NCI-H2029 (cell line): ENCODE measurements around the gene ACOXL.

Experiments
- DNase-seq: peaks from one replicate; lab custom pipeline; 2025; lab: John Stamatoyannopoulos, UW

The ACOXL gene

GRCh38 chr2:110794951-110795350 is 62.6 kb downstream of the ACOXL start:
- DNase-seq, result no peak

GRCh38 chr2:110796716-110797301 is 64.4 kb downstream of the ACOXL start:
- no peak for DNase-seq

DNA sequence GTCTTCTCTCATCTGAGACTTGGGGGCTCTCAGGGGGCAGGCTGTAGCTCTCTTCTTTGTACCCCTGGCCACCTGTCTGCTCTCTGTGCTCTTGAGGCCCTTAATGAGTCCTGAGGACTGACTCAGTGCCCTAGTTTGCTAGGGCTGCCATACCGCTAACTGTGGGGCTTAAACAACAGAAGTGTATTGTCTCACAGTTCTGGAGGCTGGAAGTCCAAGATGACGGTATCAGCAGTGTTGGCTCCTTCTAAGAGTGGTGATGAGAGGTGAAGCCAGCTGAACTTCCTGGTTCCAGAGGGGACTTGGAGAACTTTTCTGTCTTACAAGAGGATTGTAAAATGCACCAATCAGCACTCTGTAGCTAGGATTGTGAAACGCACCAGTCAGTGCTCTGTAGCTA is 67.0 kb downstream of the ACOXL start:
- no peak for DNase-seq

DNA sequence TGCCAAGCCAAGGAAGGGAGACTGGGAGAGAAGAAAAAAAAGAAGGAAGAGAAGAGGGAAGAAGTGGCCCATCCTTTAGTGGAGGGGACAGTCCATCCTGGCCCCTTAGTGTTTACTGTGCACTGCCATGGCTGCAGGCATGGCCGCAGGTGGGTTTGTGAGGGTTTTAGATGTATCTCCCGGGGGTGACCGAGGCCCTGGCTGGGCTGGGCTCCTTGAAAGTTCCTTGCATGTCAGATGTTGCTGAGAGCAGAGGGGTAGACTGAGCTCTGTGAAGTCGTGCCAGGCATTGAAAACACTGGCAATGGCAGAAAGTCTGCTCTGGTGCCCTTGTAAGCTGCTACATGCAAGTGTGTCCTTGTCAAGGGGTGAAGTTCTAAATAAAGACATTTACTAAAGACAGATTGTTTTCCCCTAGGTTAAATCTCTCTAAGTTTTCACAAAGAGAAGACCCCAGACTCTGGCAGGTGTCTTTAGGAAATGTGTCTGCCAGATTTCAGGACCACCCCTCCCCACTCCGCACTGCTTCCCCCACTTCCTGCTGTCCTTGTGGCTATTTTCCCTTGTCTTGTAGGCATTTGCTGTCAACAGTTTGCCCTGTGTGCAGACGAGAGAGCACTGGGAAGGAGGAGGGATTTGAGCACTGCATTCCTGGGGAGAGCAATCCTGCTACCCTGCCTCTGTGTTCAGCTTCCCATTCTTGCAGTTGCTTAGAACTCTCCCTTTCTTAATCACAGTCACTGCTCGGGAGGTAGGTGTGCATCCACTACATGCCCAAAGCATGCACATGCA is 68.4 kb downstream of the ACOXL start:
- DNase-seq, result no peak

DNA sequence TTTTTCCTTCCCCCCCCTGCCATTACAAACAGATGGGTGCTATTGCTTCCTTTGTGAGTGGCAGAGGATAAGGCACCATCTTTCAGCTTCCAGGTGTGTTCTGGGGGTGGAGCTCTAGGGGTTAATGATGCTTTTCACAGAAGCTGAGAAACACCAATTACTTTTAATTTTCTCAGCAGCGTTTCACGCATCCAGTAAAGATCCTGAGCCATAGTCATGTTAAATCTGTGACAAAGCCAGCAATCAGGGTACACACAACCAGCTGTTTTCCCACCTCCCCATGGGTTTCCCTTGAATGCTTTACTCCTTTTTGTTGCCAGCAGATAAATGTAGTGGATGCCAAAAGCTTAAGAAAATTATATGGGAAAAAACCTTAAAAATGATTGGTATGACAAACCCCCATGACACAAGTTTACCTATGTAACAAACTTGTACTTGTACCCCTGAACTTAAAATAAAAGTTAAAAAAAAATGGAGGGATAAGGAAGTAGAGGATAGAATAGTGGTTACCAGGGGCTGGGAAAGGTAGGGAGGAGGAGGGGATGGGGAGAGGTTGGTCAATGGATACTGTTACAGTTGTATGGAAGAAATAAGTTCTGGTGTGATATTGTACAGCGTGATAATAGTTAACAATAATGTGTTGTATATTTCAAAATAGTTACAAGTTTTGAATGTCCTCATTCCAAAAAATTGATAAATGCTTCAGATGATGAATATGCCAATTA is 70.0 kb downstream of the ACOXL start:
- DNase-seq, result no peak

GRCh38 chr2:110804433-110804832 is 72.1 kb downstream of the ACOXL start:
- DNase-seq, result no peak

GRCh38 chr2:110804915-110805314 is 72.5 kb downstream of the ACOXL start:
- no peak for DNase-seq

DNA sequence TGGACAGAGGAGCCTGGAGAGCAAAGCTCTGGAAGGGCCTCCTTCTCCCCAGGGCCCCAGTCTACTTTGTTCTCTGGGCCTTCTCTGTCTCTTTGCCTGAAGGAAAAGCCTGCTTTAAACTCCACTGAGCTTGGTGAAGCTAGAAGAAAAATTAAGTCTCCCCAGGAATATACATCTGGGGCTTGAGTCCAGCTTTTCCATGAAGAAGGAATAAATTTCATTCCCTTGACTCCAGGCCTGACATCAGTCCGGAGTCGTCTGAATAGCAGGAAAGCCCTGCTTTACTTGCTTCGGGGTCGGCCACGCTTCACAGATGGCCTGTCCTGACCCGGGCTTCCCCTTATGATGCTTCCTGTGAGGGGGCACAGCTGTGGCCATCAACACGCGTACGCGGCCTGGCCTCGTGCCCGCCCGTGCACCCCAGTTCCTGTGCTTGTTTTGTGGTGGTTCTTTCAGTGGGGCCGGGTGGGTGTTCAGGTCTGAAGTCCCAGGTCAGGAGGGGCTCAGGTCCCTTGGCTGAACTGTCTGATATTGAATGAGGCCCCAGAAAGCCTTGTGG is 73.6 kb downstream of the ACOXL start:
- no peak for DNase-seq

DNA sequence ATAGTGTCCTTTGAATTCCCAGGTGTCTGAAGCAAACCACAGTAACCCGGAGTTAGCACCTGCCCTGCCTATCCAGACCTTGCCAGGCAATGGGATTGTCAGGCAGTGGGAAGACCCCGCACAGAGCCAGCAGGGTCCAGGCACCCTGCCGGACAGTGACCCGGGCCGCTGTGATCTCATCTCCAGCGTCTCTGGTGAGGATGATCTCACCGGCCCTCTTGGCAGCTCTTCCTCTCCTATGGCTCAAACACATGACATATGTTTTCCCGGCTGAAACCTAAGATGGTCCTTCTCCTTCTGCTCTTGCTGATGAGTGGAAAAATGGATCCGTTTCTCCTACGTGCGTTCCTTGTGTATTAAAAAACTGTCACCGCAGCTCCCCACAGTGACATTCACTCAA is 75.1 kb downstream of the ACOXL start:
- DNase-seq, result peak; percentile 56

DNA sequence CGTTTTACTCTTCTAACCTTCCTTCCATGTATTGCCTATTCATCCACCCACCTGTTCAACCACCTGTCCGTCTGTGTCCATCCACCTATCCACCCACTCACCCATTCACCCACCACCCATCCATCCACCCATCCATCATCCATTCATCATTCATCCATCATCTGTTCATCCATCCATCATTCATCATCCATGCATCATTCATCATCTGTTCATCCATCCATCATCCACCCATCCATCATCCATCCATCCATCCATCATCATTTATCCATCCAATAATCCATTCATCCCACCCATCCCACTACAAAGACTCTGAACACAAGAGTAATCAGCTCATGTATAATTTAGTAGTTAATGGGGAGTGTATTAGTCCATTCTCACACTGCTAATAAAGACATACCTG is 78.0 kb downstream of the ACOXL start:
- DNase-seq, result no peak

DNA sequence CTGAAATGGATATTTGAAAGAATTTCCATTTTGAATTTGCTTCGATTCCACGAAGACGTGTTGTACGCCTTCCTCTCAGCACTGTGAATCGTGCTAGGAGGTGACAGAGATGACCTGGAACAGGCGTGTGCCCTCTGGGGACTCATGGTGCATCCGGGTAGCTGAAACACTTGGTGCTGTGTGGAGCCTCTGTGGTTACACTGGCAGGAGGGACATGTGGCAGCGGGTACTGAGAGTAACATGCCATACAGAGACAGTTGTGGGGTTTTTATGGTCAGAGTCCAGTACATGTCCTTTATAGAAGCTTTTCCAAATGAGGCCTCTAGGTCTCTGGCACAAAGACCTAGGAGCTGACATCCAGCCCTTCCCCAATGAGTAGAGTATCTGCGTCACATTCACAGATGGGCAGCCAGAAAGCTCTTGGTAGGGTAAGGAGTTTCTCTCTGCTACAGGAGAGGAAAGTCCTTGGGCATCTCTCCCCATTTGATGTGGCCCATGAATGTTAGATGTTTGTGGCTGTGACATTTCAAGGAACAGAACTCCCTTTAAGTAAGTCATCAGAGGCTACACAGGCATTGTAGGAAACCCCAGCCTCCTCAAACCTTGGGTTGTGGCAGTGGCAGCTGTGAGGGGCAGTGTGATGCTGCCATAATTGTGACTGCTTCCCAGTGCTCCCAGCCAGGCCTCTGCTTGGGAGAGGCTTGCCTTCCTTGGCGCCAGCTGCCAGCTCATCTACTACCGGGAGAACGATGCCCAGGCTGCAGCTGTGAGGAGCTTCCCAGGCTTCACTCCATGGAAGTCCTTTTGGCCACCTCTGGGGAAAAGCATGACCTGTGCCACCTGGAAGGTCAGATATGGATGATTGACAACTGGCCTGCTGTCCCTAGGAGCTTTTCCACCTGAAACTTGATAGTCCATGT is 80.6 kb downstream of the ACOXL start:
- DNase-seq, result no peak

DNA sequence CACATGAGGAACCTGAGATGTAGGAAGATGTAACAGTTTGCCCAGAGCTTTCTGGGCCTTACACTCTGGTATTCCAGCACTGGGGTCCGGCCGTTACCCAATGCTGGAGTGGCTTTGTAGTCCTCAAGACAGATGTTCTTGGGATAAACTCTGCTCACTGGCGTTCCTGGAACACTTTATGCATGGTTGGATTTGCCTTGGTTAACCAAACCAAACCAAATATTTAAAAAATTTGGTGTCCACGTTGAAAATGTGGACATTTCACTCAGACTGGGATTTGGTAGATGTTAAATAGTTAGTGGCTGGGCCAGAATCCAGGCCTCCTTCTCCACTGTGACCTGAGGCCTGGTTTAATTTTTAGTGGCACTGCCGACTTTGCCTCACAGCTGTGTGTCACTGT is 81.5 kb downstream of the ACOXL start:
- no peak for DNase-seq

DNA sequence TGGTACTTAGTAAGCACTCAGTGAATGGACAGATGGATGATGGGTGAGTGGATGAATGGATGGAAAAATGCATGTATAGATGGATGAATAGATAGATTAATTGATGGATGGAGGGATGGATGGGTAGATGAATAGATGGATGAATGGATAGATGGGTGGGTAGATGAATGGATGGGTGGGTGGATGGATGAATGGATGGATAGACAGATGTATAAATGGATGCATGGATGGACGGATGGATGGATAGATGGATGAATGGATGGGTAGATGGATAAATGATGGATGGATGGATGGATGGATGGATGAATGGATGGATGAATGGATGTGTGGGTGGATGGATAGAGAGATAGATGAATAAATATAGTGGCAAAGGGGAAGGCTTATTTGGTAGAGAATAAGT is 83.6 kb downstream of the ACOXL start:
- no peak for DNase-seq

DNA sequence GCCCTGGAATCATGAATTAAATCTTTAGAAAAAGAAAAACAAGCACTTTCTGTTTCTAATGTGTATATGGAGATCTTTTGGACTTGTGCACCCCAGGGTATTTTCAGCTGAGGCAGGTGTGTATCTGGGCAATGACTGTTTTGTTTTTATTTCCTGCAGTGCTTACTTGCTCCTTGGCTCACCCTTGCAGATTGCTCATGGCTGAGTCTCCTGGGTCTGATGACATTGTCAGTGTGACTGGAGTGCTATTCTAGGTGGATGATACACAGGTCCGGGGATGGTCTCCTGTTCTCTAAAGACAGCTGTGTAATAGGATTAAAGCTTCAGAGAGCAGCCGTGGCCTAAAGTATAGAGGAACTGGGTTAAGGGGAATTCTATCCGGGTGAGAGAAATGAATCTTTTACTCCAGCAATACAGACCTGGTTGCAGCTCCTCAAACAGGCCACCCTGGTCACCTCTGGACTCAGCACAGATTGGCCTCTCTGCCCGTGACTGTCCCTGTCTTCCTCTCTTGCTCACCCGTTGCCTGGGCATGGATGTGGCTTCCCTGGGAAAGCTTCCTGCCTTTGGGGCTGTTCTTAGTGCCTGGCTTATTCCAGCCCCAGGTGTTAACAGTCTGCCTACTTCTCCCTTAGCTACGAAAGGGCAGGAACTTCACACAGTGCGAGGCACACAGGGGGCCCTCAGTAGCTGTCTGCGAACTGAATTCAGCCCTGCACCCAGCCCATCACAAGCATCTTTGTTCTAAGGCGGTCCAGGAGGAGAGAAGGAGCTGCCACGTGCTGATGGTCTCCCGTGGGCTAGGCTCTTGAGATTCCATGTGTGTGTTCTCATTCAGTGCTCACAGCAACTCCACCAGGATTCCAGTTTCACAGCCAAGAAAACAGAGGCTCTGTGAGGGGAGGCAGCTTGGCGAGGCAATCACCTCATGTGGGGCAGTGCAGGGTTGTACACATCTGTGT is 84.3 kb downstream of the ACOXL start:
- no peak for DNase-seq

DNA sequence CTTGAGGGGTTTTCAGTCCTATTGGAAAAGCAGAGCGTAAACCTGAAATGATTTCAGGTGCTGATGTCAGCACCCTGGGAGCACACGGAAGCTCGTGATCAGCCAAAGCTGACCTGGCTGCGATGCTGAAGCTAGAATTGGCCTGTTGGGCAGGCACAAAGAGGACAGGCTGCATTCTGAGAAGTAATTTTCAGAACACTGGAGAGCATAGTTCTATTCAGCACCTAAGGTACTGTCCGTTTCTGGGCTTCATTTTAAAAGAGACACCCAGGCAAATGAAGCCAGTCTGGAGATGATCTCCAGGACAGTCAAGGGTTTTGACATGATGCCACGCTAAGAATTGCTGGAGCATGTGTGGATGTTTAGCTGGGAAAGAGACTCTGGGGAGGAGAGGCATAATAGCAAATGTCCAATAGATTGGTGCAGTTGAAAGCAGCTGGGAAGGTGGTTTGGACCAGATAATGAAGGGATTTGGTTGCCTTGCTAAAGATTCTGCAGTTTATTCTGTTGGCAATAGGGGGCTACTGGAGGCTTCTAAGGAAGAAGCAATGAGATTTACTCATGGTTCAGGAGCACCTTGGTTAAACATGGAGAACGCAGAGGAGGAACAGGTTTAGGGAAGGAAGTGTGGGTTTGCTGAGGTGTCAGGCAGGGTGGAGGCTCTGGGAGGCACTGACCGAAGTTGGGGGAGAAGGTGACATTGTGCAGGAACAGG is 86.6 kb downstream of the ACOXL start:
- no peak for DNase-seq

- DNase-seq, result no peak
Measured at GRCh38 chr2:110819711-110820110, 87.3 kb downstream of the ACOXL start.

DNA sequence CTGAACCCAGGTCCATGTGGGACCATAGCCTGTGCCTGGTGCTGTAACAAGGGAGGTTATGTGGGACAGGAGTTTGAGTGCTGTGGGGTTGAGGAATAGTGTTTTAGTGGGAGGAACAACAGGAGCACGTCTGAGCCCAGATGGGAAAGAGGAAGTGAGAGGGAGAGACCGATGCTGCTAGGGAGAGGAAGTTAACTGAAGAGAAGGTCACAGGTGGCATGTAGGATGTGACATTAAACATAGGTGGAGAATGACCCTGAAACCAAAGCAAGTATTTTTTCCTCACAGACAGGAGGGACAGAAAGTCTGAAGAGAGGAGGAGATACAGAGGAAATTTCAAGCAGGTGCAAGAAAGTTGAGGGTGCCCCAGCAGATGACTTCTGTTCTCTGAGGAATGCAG is 87.8 kb downstream of the ACOXL start:
- DNase-seq, result no peak

- DNase-seq, result no peak
Measured at GRCh38 chr2:110823165-110823564, 90.8 kb downstream of the ACOXL start.

- DNase-seq, result no peak
Measured at GRCh38 chr2:110827511-110827910, 95.1 kb downstream of the ACOXL start.

DNA sequence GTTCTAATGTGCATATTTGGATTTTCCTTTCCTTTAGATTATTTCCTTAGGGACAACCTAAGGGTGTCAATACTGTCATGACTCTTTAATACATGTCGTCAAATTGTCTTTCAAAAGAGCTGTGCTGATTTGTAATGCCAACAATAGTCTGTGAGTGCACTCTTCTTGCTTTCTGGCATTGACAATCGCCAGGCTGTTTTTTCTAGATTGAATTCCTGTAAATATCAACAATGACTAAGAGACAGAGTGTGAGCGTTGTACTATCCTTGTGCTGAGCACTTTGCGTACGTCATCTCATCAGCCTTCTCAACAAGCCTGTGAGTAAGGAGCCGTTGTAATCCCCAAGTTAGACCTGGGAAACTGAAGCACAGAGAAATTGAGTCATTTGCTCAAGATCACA is 96.0 kb downstream of the ACOXL start:
- DNase-seq, result peak; percentile 26
